TTC549 (cell line): Measurements from ENCODE around the gene GNG7.

ENCODE experiments used
- FAIRE-seq: peaks from 2 replicates; lab custom pipeline; 2012; peaks lifted over from hg19 to GRCh38; lab: Jason Lieb, UNC

The GNG7 gene

DNA sequence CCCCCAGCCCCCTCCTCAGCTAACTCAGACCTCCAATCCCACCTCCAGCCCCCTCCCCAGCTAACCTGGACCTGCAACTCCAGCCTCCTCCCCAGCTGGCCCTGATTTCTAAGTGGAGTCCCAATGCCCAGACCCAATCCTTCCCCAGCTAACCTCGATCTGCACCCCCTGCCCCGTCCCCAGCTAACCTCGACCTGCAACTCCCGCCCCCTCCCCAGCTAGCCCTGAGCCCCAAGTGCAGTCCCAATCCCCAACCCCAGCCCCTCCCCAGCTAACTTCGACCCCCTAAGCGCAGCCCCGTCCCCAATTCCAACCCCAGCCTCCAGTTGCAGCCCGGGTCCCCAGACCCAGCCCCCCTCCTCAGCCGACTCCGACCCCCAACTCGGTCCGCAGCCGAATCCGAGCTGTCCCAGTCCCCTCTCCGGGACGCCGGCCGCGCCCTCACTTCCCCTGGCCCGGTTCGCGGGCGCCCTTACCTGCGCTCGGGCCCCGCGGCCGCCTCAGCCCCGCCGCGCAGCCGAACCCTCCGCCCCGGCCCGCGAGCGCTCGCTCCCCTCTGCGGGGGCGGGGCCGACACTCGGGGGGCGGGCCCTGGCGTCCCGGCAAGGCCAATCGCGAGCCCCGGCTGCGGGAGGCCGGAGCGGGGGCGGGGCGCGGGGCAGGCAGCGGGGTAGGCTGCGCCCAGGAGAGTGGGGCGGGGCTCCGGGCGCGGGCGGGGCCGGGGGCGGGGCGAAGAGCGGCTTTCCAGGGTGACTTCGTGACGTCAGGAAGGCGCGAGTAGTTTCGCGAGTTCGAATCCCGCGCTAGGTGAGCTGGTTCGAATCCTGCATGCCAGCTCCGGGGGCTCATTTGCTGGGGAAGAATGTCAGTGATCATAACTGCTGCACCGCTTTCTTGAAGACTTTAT, at the start of gene GNG7:
TSS of gene GNG7 (minus strand) at position 525 of the 907 bp plus-strand sequence. CDS start 182,006 bp downstream, outside the sequence.
- no peak for FAIRE-seq

DNA sequence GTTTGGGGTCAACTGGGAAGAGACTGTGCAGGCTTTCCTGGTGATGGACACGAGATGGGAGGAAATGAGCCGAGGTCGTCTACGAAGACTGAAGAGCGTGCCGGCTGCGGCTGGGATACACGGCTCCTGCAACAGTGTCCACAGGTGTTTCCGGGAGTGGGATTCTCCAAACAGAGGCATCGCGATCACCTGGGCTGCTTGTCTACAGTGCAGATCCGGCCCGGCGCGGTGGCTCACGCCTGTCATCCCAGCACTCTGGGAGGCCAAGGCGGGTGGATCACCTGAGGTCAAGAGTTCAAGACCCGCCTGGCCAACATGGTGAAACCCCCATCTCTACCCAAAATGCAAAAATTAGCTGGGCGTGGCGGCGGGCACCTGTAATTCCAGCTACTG, 48.9 kb upstream of the GNG7 start:
- no peak for FAIRE-seq

DNA sequence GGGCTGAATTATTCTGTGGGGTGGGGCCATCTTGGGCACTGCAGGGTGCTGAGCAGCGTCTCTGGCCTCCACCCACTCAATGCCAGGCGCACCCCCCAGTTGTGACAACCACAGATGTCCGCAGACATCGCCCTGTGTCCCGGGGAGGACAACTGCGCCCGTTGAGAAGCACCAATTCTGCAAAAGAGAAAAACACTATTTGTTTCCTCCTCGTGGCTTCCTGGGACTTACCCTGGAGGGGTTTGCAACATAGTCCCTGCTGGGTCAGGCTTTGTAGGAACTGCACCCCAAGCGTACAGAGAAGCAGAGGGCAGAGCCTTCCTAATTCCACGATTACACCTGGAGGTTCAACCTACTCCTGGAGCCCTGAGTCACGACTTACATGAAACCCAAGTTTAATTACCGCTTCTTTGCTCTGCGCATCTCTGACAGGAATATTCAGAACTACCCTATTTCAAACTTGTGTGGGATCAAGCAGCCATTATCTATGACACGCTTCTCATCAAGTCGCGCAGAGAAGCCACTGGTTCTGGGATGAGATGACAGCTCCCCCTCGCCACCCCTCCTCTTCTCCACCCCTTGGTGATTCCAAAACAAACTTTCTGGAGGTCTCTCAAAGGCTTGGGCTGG, 48.4 kb upstream of the GNG7 start:
- no peak for FAIRE-seq

DNA sequence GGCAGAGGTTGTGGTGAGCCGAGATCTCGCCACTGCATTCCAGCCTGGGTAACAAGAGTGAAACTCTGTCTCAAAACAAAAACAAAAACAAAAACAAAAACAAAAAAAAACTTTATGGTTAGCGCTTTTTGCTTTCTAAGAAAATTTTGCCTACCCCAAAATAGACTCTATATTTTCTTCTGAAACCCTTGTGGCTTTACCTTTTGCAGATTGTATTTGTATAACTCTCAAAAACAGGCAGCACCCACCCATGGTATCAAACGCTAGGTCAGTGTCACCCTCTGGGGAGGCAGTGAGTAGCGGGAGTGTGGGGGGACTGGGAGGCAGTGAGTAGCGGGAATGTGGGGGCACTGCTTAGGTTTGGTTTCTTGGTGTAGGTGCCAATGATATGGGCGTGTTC, 44.9 kb upstream of the GNG7 start:
- no peak for FAIRE-seq

DNA sequence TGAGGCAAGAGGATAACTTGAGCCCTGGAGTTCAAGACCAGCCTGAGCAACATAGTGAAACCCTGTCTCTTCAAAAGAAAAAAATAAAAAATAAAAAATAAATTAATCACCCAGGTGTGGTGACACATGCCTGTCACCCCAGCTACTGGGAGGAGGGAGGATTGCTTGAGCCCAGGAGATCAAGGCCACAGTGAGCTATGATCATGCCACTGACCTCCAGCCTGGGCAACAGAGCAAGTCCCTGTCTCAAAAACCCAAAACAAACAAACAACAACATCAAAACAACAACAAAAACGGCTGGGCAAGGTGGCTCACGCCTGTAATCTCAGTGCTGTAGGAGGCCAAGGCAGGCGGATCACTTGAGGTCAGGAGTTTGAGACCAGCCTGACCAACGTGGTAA, 41.6 kb upstream of the GNG7 start:
- FAIRE-seq: no peak

DNA sequence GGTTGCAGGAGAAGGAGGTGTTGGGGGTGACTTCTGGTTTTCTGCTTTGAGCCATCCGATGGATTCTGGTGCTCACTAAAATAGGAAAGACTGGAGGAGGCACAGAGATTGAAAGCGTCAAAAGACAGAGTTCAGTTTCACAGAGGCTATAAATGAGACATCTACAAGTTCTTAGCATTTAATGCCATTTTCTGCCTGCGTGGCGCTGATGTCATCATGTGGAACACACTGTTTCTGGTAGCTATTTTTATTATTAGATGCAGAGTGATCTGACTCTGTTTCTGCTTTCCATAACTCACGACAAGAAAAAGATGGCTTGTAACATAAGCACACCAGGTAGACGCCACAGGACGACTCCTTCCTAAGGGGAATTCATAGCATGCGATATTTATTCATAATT, 40.6 kb upstream of the GNG7 start:
- FAIRE-seq: no peak

DNA sequence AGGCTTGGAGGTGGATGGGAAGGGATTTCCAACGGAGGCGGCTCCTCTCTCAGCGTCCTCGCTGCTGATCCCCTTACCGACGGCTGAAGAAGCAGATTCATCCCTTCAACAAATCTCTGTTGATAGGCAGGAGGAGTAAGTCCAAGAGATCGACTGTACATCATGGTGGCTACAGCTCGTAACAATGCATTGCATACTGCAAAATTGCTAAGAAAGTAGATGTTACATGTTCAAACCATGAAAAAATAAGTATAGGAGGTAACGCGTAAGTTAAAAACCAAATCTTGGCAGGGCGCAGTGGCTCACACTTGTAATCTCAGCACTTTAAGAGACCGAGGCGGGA, 37.8 kb upstream of the GNG7 start:
- no peak for FAIRE-seq

DNA sequence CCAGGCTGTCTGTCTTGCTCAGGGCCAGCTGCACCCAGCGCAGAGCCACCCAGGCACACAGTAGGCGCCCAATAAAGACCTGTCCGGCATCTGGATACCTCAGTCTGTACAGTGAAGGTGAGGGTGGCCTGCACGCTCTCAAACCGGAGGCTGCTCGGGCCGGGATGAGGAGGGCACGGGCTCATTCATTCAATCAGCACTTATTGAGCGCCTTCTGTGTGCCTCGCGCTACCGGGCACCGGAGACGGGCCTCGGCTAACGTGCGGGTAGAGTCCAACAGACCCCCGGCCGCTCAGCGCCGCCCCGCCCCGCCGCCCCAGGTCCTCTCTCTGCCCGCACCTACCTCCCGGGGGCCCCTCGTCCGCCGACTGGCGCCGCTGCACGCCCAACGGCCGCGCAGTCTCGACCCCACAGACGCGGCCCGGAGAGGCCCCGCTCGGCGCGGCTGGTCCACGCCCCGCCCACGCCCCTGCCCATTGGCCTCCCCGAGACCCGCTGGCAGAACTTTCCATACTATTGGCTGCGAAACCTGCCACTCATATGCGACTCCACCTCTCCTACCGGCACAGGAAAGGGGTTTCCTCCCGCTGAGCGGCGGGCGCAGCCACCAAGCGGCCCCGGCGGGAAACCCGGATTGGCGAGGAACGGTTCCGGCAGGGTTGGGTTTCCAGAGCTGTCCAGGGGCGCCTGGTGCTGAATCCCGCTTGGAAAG, 37.3 kb upstream of the GNG7 start, which contains the start of gene SLC39A3:
TSS of gene SLC39A3 (minus strand) at position 416 of the 712 bp plus-strand sequence. CDS start 2,760 bp downstream, outside the sequence.
- FAIRE-seq: peak; percentile 3

DNA sequence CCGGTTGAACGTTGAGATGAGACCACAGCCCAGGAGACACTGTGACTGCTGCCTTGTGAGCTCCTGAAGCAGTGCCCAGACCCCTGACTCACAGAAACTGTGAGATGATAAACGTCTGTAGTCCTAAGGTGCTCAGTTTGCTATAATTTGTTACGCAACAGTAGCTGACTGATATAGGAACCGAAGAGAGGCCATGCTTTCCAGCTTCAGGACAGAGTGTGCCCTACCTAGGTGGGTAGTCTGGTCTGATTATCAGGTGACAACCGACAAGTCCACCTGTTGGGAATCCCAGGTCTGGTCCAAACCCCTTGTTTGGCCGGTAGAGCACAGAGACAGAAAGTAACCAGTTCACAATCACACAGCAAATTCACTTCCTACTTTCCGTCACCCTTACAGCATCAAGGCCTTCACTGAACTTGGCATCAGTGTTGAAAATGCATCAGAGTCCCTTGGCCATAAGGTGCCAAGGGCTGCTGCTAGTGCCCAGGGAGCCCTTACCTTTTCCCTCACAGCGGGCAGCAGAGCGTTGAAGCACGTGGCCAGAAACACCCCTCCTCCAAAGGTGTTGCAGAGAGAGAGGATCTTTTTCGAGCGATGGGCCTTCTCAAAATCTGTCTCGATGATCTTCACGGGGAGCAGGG, 34.2 kb upstream of the GNG7 start:
- no peak for FAIRE-seq

DNA sequence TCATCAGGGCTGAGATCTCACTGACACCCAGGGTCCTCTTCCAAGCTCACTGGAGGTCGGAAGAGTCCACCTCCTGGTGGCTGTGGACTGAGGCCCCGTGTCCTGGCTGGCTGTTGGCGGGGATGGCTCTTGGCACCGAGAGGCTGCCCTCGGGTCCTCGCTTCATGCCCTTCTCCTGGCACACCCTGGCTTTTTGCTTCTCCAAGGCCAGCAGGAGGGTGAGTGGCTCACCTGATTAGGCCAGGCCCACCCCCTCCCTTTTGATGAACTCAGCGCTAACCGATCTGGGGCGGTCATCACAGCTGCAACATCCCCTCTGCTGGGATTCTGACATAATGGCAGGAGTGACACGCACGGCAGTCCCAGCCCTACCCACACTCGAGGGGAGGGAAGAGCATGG, 32.9 kb upstream of the GNG7 start:
- FAIRE-seq: no peak

DNA sequence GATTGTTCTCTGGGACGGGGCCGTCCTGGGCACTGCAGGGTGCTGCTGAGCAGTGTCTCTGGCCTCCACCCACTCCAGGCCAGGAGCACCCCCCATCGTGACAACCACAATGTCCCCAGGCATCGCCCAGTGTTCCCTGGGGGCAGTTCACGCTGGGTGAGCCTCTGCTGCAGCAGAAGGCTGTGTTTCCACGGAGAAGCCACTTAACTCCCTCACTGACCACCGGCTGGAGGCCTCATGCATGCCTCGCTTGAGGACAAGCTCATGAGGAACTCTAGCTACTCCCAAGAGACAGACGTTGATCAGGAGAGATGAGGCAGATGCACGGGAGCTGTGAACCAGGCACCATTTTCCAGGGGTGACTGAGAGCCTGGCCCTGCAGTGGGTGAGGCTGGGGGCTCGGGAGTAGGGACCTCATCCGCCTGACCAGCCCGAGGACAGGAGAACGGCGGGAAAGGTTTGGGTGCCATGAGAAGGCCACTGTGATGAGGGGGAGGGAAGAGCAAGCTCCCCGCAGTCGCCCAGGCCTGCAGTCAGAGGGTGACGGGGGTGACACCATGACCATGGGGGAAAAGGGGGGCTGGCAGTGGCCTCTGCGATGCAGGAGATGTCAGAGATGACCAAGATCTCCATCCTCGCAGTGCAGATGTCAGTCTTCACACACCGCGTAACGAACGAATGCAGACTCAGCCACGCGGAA, 32.2 kb upstream of the GNG7 start:
- no peak for FAIRE-seq

DNA sequence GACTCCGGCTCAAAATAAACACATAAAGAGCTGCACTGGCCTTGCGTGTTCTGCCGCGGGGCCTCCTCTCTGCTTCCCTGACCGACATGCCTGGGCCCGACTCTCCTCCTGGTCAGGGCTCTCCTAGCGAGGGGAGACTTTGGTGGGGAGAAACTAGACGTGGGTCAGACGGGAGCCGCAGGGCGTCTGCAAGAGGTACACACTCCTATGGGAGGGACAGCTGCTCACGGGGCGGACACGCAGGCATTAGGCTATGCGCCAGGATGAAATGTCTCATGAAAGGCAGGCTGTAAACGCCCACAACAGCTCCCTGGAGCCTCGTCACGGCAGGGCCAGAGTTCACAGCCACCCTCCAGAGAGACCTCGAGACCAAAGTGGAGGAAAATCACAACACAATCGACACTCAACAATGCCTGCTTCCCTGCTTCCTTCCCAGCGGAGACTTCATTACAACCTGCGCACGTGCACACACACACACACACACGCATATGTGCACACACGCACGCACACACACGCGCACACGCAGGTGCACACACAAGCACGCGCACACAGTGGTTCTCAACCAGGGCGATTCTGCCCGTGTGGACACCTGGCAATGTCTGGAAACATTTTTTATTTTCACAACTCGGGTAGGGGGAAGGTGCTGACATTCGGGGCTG, 31.6 kb upstream of the GNG7 start:
- no peak for FAIRE-seq

DNA sequence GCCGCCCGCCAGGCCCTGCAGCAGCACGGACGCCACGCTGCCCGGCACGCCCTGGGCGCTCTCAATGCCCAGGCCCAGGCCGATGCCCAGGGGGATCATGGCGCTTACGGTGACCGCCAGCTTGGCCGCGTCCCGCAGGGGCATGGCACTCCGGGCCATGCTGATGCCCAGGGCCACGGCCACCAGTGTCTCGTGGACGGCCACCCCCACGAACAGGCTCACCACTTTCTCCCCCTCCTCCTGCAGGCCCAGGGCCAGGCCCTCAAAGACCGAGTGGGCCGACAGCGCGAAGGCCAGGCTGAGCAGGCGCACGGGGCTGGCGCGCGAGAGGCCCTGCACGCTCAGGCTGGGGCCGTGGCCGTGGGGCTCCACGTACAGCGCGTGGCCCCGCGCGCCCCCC, 30.4 kb upstream of the GNG7 start:
- FAIRE-seq: no peak

DNA sequence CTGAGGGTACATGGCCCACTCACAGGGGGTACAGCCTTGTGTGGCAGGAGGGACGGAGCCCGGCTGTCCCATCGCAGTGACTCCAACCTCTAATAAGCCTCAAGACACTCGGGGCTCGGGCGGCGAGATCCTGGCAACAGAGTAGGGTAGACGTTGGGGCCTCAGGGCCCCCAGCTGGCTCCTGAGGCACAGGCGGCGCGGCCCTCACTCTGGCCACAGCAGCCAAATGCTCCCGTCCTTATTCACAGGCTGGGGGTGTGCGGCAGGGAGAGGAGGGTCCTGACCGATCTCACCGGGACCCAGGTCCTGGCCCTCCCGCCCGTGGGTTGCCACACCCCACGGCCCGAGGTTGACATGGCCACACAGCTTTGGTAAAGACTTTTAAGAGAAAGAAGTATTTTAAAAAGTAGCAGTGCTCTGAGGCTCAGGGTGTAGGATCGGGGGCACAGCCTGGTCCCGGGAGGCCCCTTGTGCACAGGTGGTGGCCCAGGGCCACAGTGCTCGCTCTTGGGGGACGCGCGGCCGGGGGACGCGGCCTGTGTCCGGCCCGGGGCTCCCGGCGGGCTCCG, 29.7 kb upstream of the GNG7 start:
- no peak for FAIRE-seq

DNA sequence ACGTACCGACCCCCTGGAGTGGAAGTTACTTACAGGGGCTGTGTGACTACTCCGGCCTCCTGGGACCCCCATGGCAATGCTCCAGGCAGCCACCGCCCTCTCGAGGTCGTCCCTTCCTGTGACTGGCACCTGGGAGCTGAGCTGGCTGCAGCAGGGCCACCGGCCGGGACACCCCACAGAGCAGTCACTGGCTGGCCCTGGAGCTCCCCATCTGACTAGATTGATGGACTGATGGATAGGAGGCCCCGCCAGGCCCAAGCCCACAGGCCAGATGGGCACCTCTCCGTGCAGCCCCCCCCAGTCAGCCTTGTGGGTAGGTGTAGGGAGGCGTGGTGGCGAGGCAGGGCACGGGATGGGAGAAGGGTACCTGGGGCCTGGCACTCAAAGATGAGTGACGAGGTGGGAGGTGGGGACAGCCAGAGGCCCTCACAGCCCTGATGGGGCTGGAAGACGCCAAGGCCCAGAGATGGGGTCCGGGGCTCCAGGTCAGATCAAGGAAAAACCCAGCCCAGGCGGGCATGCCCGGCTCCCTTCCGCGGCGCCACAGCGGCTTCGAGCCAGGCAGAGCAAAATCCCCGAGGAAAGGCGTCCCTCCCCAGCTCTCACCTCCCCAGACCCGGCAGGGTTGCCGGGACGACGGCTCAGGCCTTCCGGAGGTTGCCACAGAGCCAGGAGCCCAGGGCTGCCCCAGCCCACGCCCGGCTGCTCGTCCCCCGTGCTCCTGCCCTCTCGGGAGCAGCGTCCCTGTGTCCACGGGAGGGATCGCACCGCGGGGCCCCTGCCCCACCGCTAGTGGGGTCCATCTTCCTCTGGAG, 28.9 kb upstream of the GNG7 start:
- FAIRE-seq: no peak

DNA sequence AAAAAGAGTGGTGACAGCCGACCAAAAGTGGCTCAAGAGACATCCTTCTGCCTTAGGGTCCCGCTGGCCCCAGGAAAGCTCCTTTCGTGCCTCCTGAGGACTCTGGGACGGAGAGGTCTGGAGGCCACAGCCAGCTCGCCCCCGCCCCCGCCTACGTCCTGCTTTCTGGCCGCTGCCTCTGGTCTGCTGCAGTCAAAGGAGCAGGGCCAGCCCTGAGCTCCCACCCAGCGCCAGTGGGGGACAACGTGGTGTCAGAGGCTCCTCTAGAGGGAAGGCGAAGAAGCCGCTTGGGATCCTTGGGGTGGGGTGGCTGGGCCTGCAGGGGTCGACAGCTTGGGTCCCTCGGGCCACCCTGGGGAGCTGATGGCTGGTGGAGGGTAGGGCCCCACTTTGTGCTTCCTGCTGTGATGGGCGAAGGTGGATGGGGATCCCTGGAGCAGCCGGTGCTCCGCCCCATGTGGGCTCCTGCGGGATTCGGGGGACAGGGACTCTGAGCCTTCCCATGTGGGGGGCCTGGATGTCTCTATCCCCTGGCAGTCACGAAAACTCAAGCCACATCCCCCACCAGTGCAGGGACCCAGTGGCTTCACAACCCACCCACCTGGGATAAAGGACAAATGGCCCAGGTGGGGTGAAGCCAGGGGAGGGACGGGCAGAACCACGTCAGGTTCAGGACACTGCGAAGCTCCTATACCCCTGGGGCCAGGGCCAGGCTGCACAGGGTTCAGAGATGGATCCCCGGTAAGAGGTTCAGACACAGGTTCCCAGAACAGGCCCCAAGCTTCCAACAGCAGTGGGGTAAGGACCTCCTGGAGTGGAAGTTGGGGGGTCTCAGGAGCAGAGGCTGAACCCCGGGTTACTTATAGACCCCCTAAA, 27.7 kb upstream of the GNG7 start:
- no peak for FAIRE-seq

DNA sequence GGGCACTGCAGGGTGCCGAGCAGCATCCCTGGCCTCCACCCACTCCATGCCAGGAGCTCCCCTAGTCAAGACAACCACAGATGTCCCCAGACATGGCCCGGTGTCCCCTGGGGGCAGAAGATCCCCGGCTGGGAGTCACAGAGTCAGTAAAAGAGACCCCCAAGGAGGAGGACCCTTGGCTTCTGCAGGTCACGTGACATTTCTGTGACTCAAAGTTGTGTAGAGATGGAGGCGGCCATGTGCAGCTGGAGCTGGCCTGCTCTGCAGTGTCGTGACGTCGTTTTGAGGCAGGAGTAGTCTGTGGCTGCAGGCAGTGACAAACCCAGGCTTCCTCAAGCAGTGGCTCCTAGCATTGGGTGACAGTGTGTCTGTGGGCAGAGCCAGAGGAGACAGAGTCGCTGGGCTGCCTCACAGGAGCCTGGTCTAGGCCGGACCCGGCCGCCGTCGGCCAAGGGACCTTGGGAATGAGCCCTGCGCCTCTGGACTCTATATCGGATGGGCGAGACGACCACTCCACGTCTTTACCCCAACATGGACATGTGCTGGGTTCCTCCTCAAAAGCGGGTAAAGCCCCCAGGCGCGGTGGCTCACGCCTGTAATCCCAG, 26.4 kb upstream of the GNG7 start:
- no peak for FAIRE-seq

DNA sequence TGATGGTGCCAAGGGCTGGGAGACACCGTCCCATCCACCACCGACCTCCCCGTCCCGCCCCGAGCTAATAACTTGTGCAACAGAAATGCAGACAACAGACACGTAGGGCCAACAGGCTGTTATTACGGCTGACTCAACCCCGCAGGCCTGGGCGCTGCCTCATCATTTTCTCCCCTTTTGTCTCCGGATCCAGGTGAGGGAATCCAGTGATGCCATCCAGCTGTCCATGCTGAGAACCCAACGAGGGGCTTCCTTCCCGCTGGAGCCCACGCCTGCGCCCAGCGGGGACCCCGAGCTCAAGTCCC, 25.1 kb upstream of the GNG7 start:
- FAIRE-seq: no peak
